ENCODE results near the gene ACTN3.

ACTN3 gene

GRCh38 chr11:66545701-66546367 is 869 bp upstream of the ACTN3 start, which contains the start of gene ZDHHC24:
Gene ZDHHC24, minus strand, starts transcription at chr11:66546048. Its CDS starts 45 bp downstream, at chr11:66546003.
- DNase-seq = peak; percentile 73

GRCh38 chr11:66546966-66547661 is 411 bp downstream of the ACTN3 start:
- DNase-seq = no peak

- no peak for DNase-seq
These were observed 933 bp downstream of the ACTN3 start for GRCh38 chr11:66547662-66548009.

- no peak for DNase-seq
These were observed 1.3 kb downstream of the ACTN3 start for GRCh38 chr11:66548041-66548440.

- DNase-seq = no peak
These were observed 2.3 kb downstream of the ACTN3 start for GRCh38 chr11:66548774-66549630.

- DNase-seq = no peak
These were observed 3.0 kb downstream of the ACTN3 start for GRCh38 chr11:66549696-66550095.

GRCh38 chr11:66550887-66551286 is 4.2 kb downstream of the ACTN3 start:
- no peak for DNase-seq

GRCh38 chr11:66554602-66555001 is 7.9 kb downstream of the ACTN3 start:
- no peak for DNase-seq

GRCh38 chr11:66555416-66555815 is 8.7 kb downstream of the ACTN3 start:
- no peak for DNase-seq

- no peak for DNase-seq
These were observed 9.4 kb downstream of the ACTN3 start for GRCh38 chr11:66556086-66556485.

GRCh38 chr11:66557733-66558326 is 11.1 kb downstream of the ACTN3 start:
- no peak for DNase-seq

- DNase-seq = peak; percentile 24
These were observed 12.6 kb downstream of the ACTN3 start for GRCh38 chr11:66559142-66559865.

- no peak for DNase-seq
These were observed 13.4 kb downstream of the ACTN3 start for GRCh38 chr11:66559866-66560676.

GRCh38 chr11:66561178-66561974 is 14.7 kb downstream of the ACTN3 start:
- DNase-seq = no peak

GRCh38 chr11:66561975-66562248 is 15.2 kb downstream of the ACTN3 start:
- DNase-seq = no peak

GRCh38 chr11:66562275-66562674 is 15.6 kb downstream of the ACTN3 start:
- DNase-seq = no peak

GRCh38 chr11:66562907-66563583 is 16.3 kb downstream of the ACTN3 start:
- DNase-seq = no peak

GRCh38 chr11:66563832-66564231 is 17.1 kb downstream of the ACTN3 start:
- no peak for DNase-seq

GRCh38 chr11:66564538-66564937 is 17.8 kb downstream of the ACTN3 start:
- DNase-seq = no peak

GRCh38 chr11:66564984-66565383 is 18.3 kb downstream of the ACTN3 start:
- DNase-seq = no peak

Data from activated CD4-positive, alpha-beta T cell treated with anti-CD3 and anti-CD28 coated beads, Interleukin-2, amount 50 U/mL, for 1 hour (primary cell).